Fibroblast of mammary gland (primary cell): ENCODE measurements around the gene SDK2.
A peak's percentile ranks its signal among the peaks of the same experiment; 100 is the strongest.

Experiments
- DNase-seq: peaks from one replicate; pipeline ENCODE4 v3.0.0-alpha.2; 2010; ENCODE audit warnings: low read depth
- H3K4me3 ChIP-seq: 2 replicates; pipeline ENCODE4 v1.5.1; 2011; ENCODE audit warnings: low read depth, mild to moderate bottlenecking, low read length, moderate library complexity; ENCODE audit not compliant: control insufficient read depth
- CTCF ChIP-seq: conservative IDR thresholded peaks from 2 replicates; pipeline ENCODE4 v1.5.1; 2011; ENCODE audit warnings: low read depth, low read length, inconsistent platforms; ENCODE audit not compliant: control insufficient read depth, insufficient read depth

SDK2 gene

DNA sequence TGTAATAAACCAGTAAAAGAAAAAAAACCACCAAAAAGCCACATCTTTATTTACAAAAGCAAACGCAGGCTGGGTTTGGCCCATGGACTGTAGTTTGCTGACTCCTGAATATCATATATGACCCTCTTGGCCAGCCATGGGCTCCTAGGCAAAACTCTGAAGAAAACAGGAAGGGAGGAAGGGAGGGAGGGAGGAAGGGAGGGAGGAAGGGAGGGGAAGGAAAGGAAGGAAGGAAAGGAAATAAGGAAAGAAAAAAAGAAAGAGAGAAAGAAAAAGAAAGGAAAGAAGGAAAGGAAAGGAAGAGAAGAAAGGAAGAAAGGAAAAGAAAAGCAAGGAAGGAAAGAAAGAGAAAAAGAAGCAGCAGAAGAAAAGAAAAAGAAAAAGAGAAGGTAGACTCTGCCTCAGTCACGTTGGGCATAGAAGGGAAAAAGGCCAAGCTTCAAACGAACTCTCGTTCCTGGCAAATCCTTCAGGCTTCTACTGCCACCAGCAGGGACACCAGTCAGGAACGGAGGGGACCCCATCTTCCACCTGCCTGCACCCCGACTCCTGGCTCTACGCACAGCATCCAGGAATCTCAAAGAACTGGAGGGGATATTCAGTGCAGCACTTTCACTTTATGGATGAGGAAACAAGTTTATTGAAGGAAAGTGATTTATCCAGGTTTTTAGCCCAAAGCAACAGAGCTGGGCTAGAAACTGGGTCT lies 354.5 kb downstream of the SDK2 start:
- H3K4me3 ChIP-seq, result no peak overlapping the region
- DNase-seq, result no peak

DNA sequence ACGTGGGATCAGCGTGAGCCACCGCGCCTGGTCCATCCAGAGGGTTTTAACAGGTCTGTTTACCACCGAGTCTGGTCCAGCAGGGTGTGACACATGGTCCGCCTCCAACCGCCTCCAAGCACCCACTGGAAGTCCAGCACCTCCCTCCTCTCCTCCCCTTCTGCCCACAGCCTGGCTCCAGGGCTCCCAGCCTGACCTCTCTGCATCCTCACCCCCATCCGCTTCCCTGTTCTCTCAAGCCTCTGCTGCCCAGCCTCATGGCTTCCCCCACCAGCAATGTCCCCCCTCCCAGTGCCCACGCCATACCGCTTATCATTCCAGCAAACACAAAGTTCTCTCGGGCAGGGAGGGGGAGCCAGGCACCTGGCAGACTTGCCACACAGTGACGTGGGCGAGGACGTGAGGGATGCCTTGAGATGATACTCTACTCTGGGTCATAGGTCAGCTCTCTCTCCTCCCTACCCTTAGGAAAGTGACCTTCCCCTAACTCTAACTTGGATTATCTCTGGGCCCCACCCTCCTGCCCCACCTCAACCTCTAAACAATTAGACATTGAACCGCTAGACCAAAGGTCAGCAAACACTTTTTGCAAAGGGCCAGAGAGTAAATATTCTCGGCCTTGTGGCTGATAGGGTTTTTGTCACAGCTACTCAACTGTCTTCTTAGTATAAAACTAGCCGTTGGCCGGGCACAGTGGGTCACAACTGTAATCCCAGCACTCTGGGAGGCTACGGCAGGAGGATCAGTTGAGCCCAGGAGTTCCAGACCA lies 355.5 kb downstream of the SDK2 start:
- no peak for TF ChIP-seq CTCF
- H3K4me3 ChIP-seq, result no peak overlapping the region
- peak; percentile 52 for DNase-seq

More for the DNA sequence above, 354.5 kb downstream of the SDK2 start:
- TF ChIP-seq CTCF, result no peak

DNA sequence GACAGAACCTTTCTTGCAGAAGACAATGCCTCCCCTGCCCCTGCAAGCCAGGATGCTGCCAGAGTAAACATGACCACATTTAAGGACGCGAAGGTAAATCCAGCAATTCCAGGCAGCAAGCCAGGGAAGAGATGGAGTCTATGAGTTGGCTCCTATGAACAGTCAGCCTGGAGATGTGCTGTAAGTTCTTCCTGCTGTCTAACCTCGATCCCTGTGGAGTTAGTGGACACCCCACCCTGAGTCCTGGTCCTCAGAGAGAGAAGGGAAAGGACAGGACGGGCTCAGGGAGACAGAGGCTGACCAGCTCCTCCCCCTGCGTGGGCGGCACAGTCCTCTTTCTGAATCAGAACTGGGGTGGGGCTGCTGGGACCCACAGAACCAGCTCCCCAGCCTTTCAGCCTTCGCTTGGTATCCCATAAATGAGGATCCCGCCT lies 357.4 kb downstream of the SDK2 start:
- no peak for TF ChIP-seq CTCF
- DNase-seq, result peak; percentile 83

GRCh38 chr17:73285916-73286862 lies 358.1 kb downstream of the SDK2 start:
- no peak overlapping the region for H3K4me3 ChIP-seq
- DNase-seq, result no peak
- TF ChIP-seq CTCF, result no peak

More for the DNA sequence above, 357.4 kb downstream of the SDK2 start:
- no peak overlapping the region for H3K4me3 ChIP-seq

GRCh38 chr17:73285603-73285908 lies 358.7 kb downstream of the SDK2 start:
- H3K4me3 ChIP-seq, result no peak overlapping the region
- TF ChIP-seq CTCF, result no peak
- no peak for DNase-seq

GRCh38 chr17:73284906-73285602 lies 359.2 kb downstream of the SDK2 start:
- TF ChIP-seq CTCF, result no peak
- DNase-seq, result no peak
- no peak overlapping the region for H3K4me3 ChIP-seq
